ENCODE measurements around the gene BRF1. TPM values are rescaled to one million over a fixed set of nuclear protein-coding genes. Genes with fewer than 3 reads are reported as not detected.

BRF1 gene
- total and polyA plus RNA-seq, 2 of the 13 experiments (the other 11 are each of a cell fraction or from before 2014, with no cell fraction given) = 5.1 to 11.0 TPM

DNA sequence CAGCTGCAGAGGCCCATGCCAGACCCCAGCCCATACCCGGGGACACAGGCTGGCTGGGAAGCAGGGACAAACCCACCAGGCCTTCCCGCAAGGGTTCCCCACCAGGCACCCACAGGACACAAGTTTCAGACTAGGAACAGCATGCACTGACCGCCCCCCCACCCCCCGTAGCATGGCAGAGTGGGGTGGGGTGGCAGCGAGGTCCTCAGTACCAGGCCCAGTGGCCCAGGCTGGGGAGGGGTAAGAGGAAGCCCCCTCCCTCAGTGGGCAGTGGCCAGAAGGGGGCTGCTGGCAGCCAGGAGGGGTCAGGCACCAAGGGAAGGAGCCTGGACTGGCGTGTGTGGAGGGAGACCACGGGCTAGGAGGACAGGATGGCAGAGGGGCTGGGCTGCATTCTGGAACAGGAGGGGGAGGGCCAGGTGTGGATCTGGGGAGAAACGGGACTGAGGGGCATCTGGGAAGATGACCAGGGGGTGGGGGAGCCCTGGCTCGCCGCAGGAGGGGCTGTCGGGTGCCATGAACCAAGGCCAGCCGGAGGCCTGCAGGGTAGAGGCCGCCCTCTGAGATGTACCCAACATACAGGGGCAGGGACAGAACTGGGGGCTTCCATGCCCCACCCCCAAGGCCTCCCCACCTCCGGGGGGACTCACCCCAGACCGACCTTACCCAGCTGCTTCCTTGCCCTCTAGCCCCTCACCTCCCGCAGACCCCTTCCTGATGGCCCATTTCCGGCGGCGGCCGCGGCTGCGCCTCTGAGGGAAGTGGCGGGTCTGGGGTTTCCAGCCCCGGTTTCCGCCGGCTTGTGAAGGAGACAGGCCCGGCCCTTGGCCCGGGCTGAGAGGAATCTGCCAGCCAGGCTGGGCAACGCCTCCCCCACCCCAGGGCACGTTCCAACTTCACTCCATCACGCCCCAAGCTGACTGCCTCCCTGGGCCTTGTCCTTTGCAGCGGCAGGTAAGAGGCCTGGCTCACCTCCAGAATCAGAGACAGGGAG, 126.6 kb downstream of the BRF1 start (continued):
- TF ChIP-seq ZNF75D (CRISPR knock-in tag; IDR thresholded peaks at IDR 0.05; ENCODE audit: borderline replicate concordance) (no peak), IRF2 (CRISPR knock-in tag; IDR thresholded peaks at IDR 0.05) (no peak), ZNF235 (CRISPR knock-in tag; IDR thresholded peaks at IDR 0.05; ENCODE audit: borderline replicate concordance) (no peak)

DNA sequence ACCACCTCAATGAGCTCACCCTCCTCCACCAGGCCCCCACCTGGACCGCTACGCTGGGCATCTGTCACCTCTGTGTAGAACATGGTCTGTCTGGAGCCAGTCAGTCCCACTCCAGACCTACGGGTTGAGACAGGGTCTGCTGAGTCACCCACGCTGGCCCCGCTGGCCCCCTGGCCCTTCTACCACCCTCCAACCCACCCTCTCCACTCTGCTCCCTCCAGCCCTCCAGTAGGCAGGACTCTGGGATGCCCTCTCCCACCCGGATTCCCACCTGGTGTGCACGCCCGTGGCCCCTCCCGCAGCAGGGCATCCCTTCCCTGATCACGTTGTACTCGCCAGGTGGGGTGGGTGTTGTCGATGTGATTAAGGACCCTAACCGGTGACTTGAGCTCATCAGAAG, 127.7 kb downstream of the BRF1 start:
- TF ChIP-seq ZNF263 (CRISPR knock-in tag; IDR thresholded peaks at IDR 0.05) = no peak
- TF ChIP-seq ASH2L (IDR thresholded peaks at IDR 0.05; ENCODE audit: insufficient read length, low read depth, low read length) = no peak
- no peak for TF ChIP-seq SRY (CRISPR knock-in tag; IDR thresholded peaks at IDR 0.05)
- TF ChIP-seq ZBTB14 (CRISPR knock-in tag; IDR thresholded peaks at IDR 0.05) = no peak
- TF ChIP-seq GLI4 (CRISPR knock-in tag; IDR thresholded peaks at IDR 0.05; ENCODE audit: borderline replicate concordance) = no peak
- ATAC-seq (no peak), DNase-seq (ENCODE audit: low spot score) (no peak), FAIRE-seq (no peak)
- ChIA-PET POLR2A (no interaction called here), CTCF (ENCODE audit: low intra/inter-chr PET ratio, low total read pairs) (no interaction called here)
- intact Hi-C loops (cut with micrococcal nuclease; ENCODE audit: unreplicated experiment) = no loop called here
- H4K20me1 ChIP-seq (ENCODE audit: insufficient read depth, low read length) = no peaks in the 10 kb centered on the region
- H3K4me3 ChIP-seq (replicated peaks in 1 of 3; ENCODE audit: insufficient read depth in 1 of 3, low read depth in 2 of 3, low read length in 3 of 3) = no peak overlapping the region
- H3K9me3 ChIP-seq (ENCODE audit: low read length) = no peaks in the 10 kb centered on the region
- H3K79me2 ChIP-seq (ENCODE audit: insufficient read depth, low read length) = no peaks in the 10 kb centered on the region
- H2AFZ ChIP-seq (ENCODE audit: low read length) = no peak overlapping the region
- H3K4me1 ChIP-seq (ENCODE audit: insufficient read depth, low read length) = no peaks in the 10 kb centered on the region
- WGBS (ENCODE audit: low lambda C conversion rate) = 3% methylated on average over 11 of the region's 13 CpGs
- in situ Hi-C loops (cut with HindIII; ENCODE audit: extremely low pct_ligation_motif_present, low pct_unique_long_range_greater_than_20kb) = no loop called here
- no peak overlapping the region for H3K27ac ChIP-seq (ENCODE audit: extremely low read length, insufficient read depth, low read length)
- BruUV-seq (replicated peaks) = no TSS peak
- no peak overlapping the region for H3K9ac ChIP-seq (ENCODE audit: insufficient read depth, low read depth, low read length)
- H3K4me2 ChIP-seq (ENCODE audit: low read depth, low read length) = no peak overlapping the region
- no peaks in the 10 kb centered on the region for H3K36me3 ChIP-seq (replicated peaks in 1 of 2; ENCODE audit: control insufficient read depth in 1 of 2, insufficient read depth in 2 of 2, low read length in 2 of 2)
- peaks cover 26 to 88% of the 10 kb centered on the region in 2 experiments for H3K27me3 ChIP-seq (ENCODE audit: control insufficient read depth in 1 of 2, insufficient read depth in 2 of 2, low read length in 2 of 2)

Measured in HepG2 (cell line).